Right kidney (tissue), 1 donor: ENCODE data around the gene DCAF4.
"Not testable (repeated sequence)": the region's sequence is repeated elsewhere in the genome, so short reads cannot be mapped to it uniquely, and the experiment has no call there.

Experiments
- DNase-seq: peaks from one replicate; pipeline ENCODE4 v3.0.0-alpha.2; 2016

DCAF4 gene

GRCh38 chr14:72929316-72930080 is 3.2 kb downstream of the DCAF4 start:
- DNase-seq, result no peak

GRCh38 chr14:72932893-72933292 is 6.6 kb downstream of the DCAF4 start:
- DNase-seq, result no peak

- DNase-seq, result no peak
These were observed 13.4 kb downstream of the DCAF4 start for GRCh38 chr14:72939630-72940029.

GRCh38 chr14:72941286-72941985 is 15.2 kb downstream of the DCAF4 start:
- no peak for DNase-seq

- DNase-seq, result no peak
These were observed 16.7 kb downstream of the DCAF4 start for GRCh38 chr14:72942934-72943333.

- DNase-seq, result no peak
These were observed 17.7 kb downstream of the DCAF4 start for GRCh38 chr14:72943876-72944430.

- DNase-seq, result no peak
These were observed 19.2 kb downstream of the DCAF4 start for GRCh38 chr14:72945356-72946027.

- DNase-seq, result no peak
These were observed 20.2 kb downstream of the DCAF4 start for GRCh38 chr14:72946491-72946890.

GRCh38 chr14:72947366-72948160 is 21.3 kb downstream of the DCAF4 start:
- DNase-seq, result no peak

- DNase-seq, result peak; percentile 39
These were observed 22.3 kb downstream of the DCAF4 start for GRCh38 chr14:72948481-72949138.

GRCh38 chr14:72952171-72952570 is 25.9 kb downstream of the DCAF4 start:
- DNase-seq, result no peak

- not testable (repeated sequence) for DNase-seq
These were observed 30.5 kb downstream of the DCAF4 start for GRCh38 chr14:72956741-72957140.

- DNase-seq, result no peak
These were observed 30.9 kb downstream of the DCAF4 start for GRCh38 chr14:72957213-72957612.

GRCh38 chr14:72958548-72958947 is 32.3 kb downstream of the DCAF4 start:
- no peak for DNase-seq

- DNase-seq, result not testable (repeated sequence)
These were observed 34.8 kb downstream of the DCAF4 start for GRCh38 chr14:72961016-72961415.

- no peak for DNase-seq
These were observed 35.5 kb downstream of the DCAF4 start for GRCh38 chr14:72961579-72962335.

- not testable (repeated sequence) for DNase-seq
These were observed 36.1 kb downstream of the DCAF4 start for GRCh38 chr14:72962336-72962754.

- no peak for DNase-seq
These were observed 36.6 kb downstream of the DCAF4 start for GRCh38 chr14:72962829-72963312.

GRCh38 chr14:72965249-72965648 is 39.0 kb downstream of the DCAF4 start:
- no peak for DNase-seq

GRCh38 chr14:72966038-72966437 is 39.8 kb downstream of the DCAF4 start:
- no peak for DNase-seq

- DNase-seq, result no peak
These were observed 42.1 kb downstream of the DCAF4 start for GRCh38 chr14:72968316-72968715.
